Stomach (tissue), 19 donors: ENCODE measurements around the gene TRAM2. TPM values are rescaled to one million over a fixed set of nuclear protein-coding genes. Genes with fewer than 3 reads are reported as not detected.

Experiments
- DNase-seq, 2 donors: peaks; one replicate each; pipeline versions ENCODE4 v3.0.0 to v3.0.0-alpha.2; 2013 to 2019
- H3K27ac ChIP-seq, 5 donors: fragments of 200-600 bp in 4 of 5; sonication (generic) in 4 of 5; one replicate each; pipeline ENCODE4 v1.5.1; 2013 to 2019; ENCODE audit warnings: mild to moderate bottlenecking in 1 of 5, moderate library complexity in 1 of 5
- H3K27me3 ChIP-seq, 3 donors: fragments of 200-600 bp; sonication (generic); one replicate each; pipeline ENCODE4 v1.5.1; 2017 to 2019; ENCODE audit warnings: mixed run types in 1 of 3
- H3K36me3 ChIP-seq, 4 donors: fragments of 200-600 bp; sonication (generic); 1 replicate in 3 of 4; 2 replicates in 1 of 4; pipeline ENCODE4 v1.5.1; 2016 to 2019
- H3K4me1 ChIP-seq, 4 donors: fragments of 200-600 bp; sonication (generic); one replicate each; pipeline ENCODE4 v1.5.1; 2016 to 2019
- H3K4me3 ChIP-seq, 4 donors: fragments of 200-600 bp; sonication (generic) in 3 of 4; one replicate each; pipeline ENCODE4 v1.5.1; 2016 to 2019; ENCODE audit warnings: mild to moderate bottlenecking in 1 of 4
- H3K9me3 ChIP-seq, 4 donors: fragments of 200-600 bp; sonication (generic); one replicate each; pipeline ENCODE4 v1.5.1; 2016 to 2019
- CTCF ChIP-seq, 7 experiments: fragments of 450-650 bp in 4 of 7; fragments of 200-600 bp in 3 of 7; sonication (generic) in 3 of 7; IDR thresholded peaks; one replicate each; pipeline ENCODE4 v1.5.1; 2016 to 2019; ENCODE audit warnings: antibody characterized with exemption in 7 of 7, control low read depth in 2 of 7, mild to moderate bottlenecking in 1 of 7
- EP300 ChIP-seq: sonication (generic); formaldehyde crosslinking; IDR thresholded peaks from one replicate; pipeline ENCODE4 v1.6.1; 2017; ENCODE audit warnings: antibody characterized with exemption
- POLR2A ChIP-seq, 4 donors: fragments of 450-650 bp; IDR thresholded peaks; one replicate each; pipeline ENCODE4 v1.6.1; 2016; ENCODE audit warnings: antibody characterized with exemption in 4 of 4, control low read depth in 2 of 4, mild to moderate bottlenecking in 1 of 4, moderate library complexity in 1 of 4
- POLR2AphosphoS5 ChIP-seq, 3 donors: sonication (generic); formaldehyde crosslinking; IDR thresholded peaks; one replicate each; pipeline ENCODE4 v1.6.1; 2016; ENCODE audit warnings: antibody characterized with exemption in 3 of 3
- WGBS, 5 donors: extraction: QIAGEN DNeasy Blood & Tissue Kit in 3 of 5; methylation state at CpG; one replicate each; pipeline versions ENCODE4 v1.1.5 to v1.1.7; 2013 to 2018; 5-methylcytosine and 5-hydroxymethylcytosine counted together
- intact Hi-C: fragments of 100-400 bp; cut with DNase I; formaldehyde crosslinking; loops from one replicate; pipeline ENCODE4 v1.15.1; 2023; ENCODE audit warnings: low total_unique reads
- long read RNA-seq, 10 donors: transcript quantifications; one replicate each; lab custom pipeline, GENCODE V29; 2026
- polyA plus RNA-seq, 3 donors: library from polyadenylated mRNA; stranded (reverse); fragments of 200-250 nt; gene quantifications; one replicate each; pipeline ENCODE4 v1.2.3, GENCODE V29; 2013
- total RNA-seq, 5 donors: library from RNA; depleted of rRNA; stranded (reverse); fragments of >200 nt; gene quantifications; one replicate each; pipeline versions ENCODE4 v1.1.0 to v1.2.3, GENCODE V29; 2014 to 2016
- donor health status: healthy with polysubstance abuse.
- donor health status: Bipolar disorder and iron deficiency.
- donor health status: healthy.

Gene TRAM2
- total RNA-seq (10 to 100 TPM in 2 of 5 donors, 1 to 10 TPM in 3; 1.4 to 14.1 (median 6.4) TPM), polyA plus RNA-seq (1 to 10 TPM; 2.1 to 2.7 (median 2.1) TPM)
- long read RNA-seq, donor 1, full-length matches to known transcripts = 3 of 3 reads
- long read RNA-seq, donor 1, partial matches to known transcripts = 0 of 3 reads
- long read RNA-seq, donor 1, other reads (novel, unspliced or antisense) = 0 of 3 reads
- long read RNA-seq, donor 2, full-length matches to known transcripts = 4 of 4 reads
- long read RNA-seq, donor 2, partial matches to known transcripts = 0 of 4 reads
- long read RNA-seq, donor 2, other reads (novel, unspliced or antisense) = 0 of 4 reads
- long read RNA-seq, donor 3 = 0 reads
- long read RNA-seq, donor 4 = 0 reads
- long read RNA-seq, donor 5, full-length matches to known transcripts = 5 of 5 reads
- long read RNA-seq, donor 5, partial matches to known transcripts = 0 of 5 reads
- long read RNA-seq, donor 5, other reads (novel, unspliced or antisense) = 0 of 5 reads
- long read RNA-seq, donor 6 = 0 reads
- long read RNA-seq, donor 7 = 0 reads
- long read RNA-seq, donor 8, full-length matches to known transcripts = 1 of 1 reads
- long read RNA-seq, donor 8, partial matches to known transcripts = 0 of 1 reads
- long read RNA-seq, donor 8, other reads (novel, unspliced or antisense) = 0 of 1 reads
- long read RNA-seq, donor 9, full-length matches to known transcripts = 1 of 1 reads
- long read RNA-seq, donor 9, partial matches to known transcripts = 0 of 1 reads
- long read RNA-seq, donor 9, other reads (novel, unspliced or antisense) = 0 of 1 reads
- long read RNA-seq, donor 10, full-length matches to known transcripts = 1 of 1 reads
- long read RNA-seq, donor 10, partial matches to known transcripts = 0 of 1 reads
- long read RNA-seq, donor 10, other reads (novel, unspliced or antisense) = 0 of 1 reads

DNA sequence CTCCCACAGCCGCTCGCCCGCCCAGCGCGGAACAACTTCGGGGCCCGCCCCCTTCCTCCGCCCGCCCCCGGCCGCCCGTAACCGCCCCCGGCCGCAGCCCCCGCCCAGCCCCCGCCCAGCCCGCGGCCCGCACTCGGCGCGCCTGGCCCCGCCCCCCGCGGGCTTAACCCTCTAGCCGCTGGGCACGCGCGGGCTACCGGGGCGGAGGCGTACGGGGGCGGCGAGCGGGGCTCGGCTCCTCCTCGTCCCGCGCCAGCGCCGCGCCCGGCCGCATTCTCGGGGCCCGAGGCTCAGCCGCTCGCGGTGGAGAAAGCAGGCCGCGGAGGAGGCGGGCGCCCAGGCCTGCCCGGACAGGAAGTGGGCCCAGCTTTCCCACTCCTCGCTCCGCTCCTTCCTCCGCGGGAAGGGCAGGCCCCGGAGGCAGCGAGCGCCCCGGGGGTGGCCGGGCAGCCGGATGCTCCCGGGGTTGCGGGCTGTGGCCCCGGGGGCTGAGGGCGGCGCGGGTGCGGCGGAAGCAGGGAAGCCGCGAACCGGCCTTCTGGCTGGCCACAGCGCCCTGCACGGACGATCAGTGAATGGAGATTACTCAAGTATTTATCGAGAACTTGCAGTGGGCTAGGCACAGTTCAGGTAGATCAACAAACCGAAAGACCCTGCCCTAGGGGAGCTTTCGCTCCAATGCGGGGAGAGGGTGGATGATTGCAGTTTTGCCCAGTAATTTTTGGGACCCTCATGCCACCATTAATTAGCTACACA is at the start of gene TRAM2:
Gene TRAM2, minus strand, starts transcription at position 39 of the 756 bp plus-strand sequence. CDS start 145 bp downstream, outside the sequence.
- Histone ChIP-seq H3K9me3 (no peaks in the 10 kb centered on the region), H3K27ac (peak within 1 kb of the TSS; percentile 96 to 99 (median 99)), H3K4me3 (peak within 1 kb of the TSS; percentile 76 to 91 (median 90)), H3K27me3 (no peaks in the 10 kb centered on the region), H3K36me3 (peaks cover 0 to 6% (median 3%) of the 10 kb centered on the region in 4 donors), H3K4me1 (peaks cover 37 to 59% (median 48%) of the 10 kb centered on the region in 4 donors)
- WGBS, 5 donors = 1 to 2% (median 1%) methylated on average over 9 to 84 of the region's 84 CpGs
- TF ChIP-seq CTCF (IDR thresholded peaks at IDR 0.05) (no peak), EP300 (no peak), POLR2AphosphoS5 (IDR thresholded peaks at IDR 0.05) (peak in 2 of 3 donors; percentile 65 to 69), POLR2A (IDR thresholded peaks at IDR 0.05) (peak in 1 of 4 donors; percentile 13)
- intact Hi-C loops = loop anchor here (10.0 kb wide), 1 partner anchor 72 kb away; no protein-coding TSS in a partner anchor
- DNase-seq = peak; percentile 89 to 95

GRCh38 chr6:52622810-52623209 is 46.0 kb upstream of the TRAM2 start:
- 82 to 92% (median 82%) methylated on average over 2 of the region's 2 CpGs for WGBS, 5 donors
- Histone ChIP-seq H3K4me1 (peaks cover 0 to 1% (median 0%) of the 10 kb centered on the region in 4 donors), H3K27me3 (no peaks in the 10 kb centered on the region), H3K27ac (no peak overlapping the region), H3K36me3 (no peaks in the 10 kb centered on the region), H3K9me3 (no peaks in the 10 kb centered on the region), H3K4me3 (no peak overlapping the region)
- DNase-seq = no peak
- intact Hi-C loops = no loop called here
- no peak for TF ChIP-seq POLR2A (IDR thresholded peaks at IDR 0.05)
- no peak for TF ChIP-seq CTCF (IDR thresholded peaks at IDR 0.05)
- TF ChIP-seq EP300 = no peak
- TF ChIP-seq POLR2AphosphoS5 (IDR thresholded peaks at IDR 0.05) = no peak

GRCh38 chr6:52621631-52622030 is 44.8 kb upstream of the TRAM2 start:
- no peaks in the 10 kb centered on the region for H3K36me3 ChIP-seq
- no peaks in the 10 kb centered on the region for H3K27me3 ChIP-seq

More at GRCh38 chr6:52621631-52622030, 44.8 kb upstream of the TRAM2 start:
- intact Hi-C loops = no loop called here
- Histone ChIP-seq H3K4me3 (no peak overlapping the region), H3K27ac (no peak overlapping the region), H3K4me1 (peaks cover 0 to 11% (median 8%) of the 10 kb centered on the region in 4 donors), H3K9me3 (no peaks in the 10 kb centered on the region)
- TF ChIP-seq EP300 (no peak), CTCF (IDR thresholded peaks at IDR 0.05) (no peak), POLR2A (IDR thresholded peaks at IDR 0.05) (no peak), POLR2AphosphoS5 (IDR thresholded peaks at IDR 0.05) (no peak)
- no peak for DNase-seq
- 70 to 84% (median 74%) methylated on average over 1 of the region's 1 CpG for WGBS, 5 donors
